ENCODE measurements around the gene PODN. TPM values are rescaled to one million over a fixed set of nuclear protein-coding genes. Genes with fewer than 3 reads are reported as not detected.

PODN gene
- polyA plus RNA-seq, 1 donor from 2014 or later: not detected

GRCh38 chr1:53066488-53066887, 4.5 kb downstream of the PODN start:
- H3K4me1 Mint-ChIP-seq: no peaks in the 10 kb centered on the region
- H3K36me3 Mint-ChIP-seq: no peaks in the 10 kb centered on the region
- no peak overlapping the region for H3K27ac Mint-ChIP-seq
- H3K27me3 Mint-ChIP-seq: peaks cover 23% of the 10 kb centered on the region
- no peak overlapping the region for H3K4me3 Mint-ChIP-seq
- no peaks in the 10 kb centered on the region for H3K9me3 Mint-ChIP-seq

GRCh38 chr1:53066891-53067738, 5.1 kb downstream of the PODN start:
- Mint-ChIP-seq H3K4me3 (no peak overlapping the region), H3K27ac (no peak overlapping the region), H3K27me3 (peaks cover 21% of the 10 kb centered on the region), H3K4me1 (no peaks in the 10 kb centered on the region), H3K36me3 (no peaks in the 10 kb centered on the region), H3K9me3 (no peaks in the 10 kb centered on the region)

GRCh38 chr1:53067886-53068285, 5.9 kb downstream of the PODN start:
- H3K27me3 Mint-ChIP-seq: peaks cover 16% of the 10 kb centered on the region
- no peaks in the 10 kb centered on the region for H3K36me3 Mint-ChIP-seq
- no peak overlapping the region for H3K27ac Mint-ChIP-seq
- no peak overlapping the region for H3K4me3 Mint-ChIP-seq
- no peaks in the 10 kb centered on the region for H3K4me1 Mint-ChIP-seq
- no peaks in the 10 kb centered on the region for H3K9me3 Mint-ChIP-seq

DNA sequence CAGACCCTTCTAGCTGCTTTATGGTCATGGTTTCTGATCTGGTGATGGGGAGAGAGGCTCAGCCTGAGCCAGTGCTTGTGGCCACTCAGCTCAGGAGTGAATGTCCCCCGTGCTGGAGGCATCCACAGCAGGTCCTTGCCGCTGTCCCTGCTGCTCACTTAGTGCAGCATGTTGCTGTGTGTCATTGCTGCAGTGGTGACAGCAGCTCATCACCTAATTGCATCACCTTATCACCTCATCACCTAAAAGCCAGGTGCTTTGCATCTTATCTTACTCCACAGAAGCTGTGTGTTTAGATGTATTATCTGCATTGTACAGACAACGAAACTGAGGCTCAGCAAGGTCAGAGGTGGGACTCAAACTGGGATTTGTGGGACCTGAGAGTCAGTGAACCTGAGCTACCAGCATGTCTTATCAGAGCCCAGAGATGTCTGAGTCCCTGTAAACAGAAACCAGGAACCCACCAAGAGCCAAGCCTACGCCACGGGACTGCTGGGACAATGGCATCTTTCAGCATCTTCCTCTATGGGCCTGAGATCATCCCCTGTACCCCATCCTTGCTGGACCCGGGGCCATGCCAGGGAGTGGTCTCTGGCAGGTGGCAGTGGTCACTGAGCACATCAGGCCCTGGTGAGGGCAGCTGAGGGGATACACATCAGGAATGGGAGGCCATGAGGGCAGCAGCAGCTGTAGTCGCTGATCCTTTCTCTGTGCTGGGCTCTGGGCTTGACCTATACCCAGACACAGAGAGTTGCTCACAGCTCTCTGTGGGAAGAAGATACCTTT, 6.5 kb downstream of the PODN start:
- no peaks in the 10 kb centered on the region for H3K9me3 Mint-ChIP-seq
- no peaks in the 10 kb centered on the region for H3K4me1 Mint-ChIP-seq
- H3K27ac Mint-ChIP-seq: no peak overlapping the region

DNA sequence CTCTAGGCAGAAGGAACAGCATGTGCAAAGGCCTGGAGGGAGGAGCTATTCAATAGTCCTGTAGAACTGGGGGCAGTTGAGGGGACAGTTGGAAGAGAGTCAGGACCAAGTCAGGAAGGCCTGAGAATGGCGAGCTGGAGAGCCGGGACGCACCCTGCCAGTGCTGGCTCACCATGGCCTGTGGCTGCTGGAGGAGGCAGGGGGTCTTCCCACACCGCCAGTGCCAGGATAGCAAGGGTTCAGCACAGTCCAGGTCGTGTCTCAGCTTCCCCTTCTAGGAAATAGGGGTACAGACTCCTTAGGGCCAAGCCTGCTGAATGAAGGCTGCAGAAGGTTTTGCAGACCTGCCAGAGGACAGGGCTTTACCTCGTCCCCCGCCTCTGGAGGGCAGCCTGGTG, 7.3 kb downstream of the PODN start:
- no peaks in the 10 kb centered on the region for H3K9me3 Mint-ChIP-seq
- no peaks in the 10 kb centered on the region for H3K36me3 Mint-ChIP-seq
- H3K4me3 Mint-ChIP-seq: no peak overlapping the region
- peaks cover 3% of the 10 kb centered on the region for H3K27me3 Mint-ChIP-seq
- no peaks in the 10 kb centered on the region for H3K4me1 Mint-ChIP-seq
- no peak overlapping the region for H3K27ac Mint-ChIP-seq

More for the DNA sequence above, 6.5 kb downstream of the PODN start:
- H3K4me3 Mint-ChIP-seq: no peak overlapping the region
- no peaks in the 10 kb centered on the region for H3K36me3 Mint-ChIP-seq
- peaks cover 10% of the 10 kb centered on the region for H3K27me3 Mint-ChIP-seq

- H3K4me1 Mint-ChIP-seq: no peaks in the 10 kb centered on the region
Observed at GRCh38 chr1:53069663-53070327, 7.8 kb downstream of the PODN start.

DNA sequence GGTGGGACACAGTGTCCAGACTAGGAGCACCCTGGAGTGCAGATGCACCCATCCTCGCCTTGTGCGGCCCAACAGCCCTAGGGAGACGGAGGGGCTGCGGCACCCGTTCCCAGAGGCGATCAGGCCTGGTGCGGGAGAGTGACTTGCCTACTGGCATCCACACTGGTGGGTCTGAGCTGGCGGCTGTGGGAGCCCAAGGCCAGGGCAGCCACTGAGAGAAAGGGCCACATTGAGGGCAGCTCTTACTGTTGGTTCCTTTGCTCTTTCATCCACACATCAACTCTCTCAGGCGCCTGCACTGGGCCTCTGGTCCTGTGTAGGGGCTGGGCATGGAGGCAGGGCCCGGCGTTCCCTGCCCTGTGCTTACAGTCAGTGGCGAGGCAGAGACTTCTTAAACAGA, 8.6 kb downstream of the PODN start:
- Mint-ChIP-seq H3K4me1 (no peaks in the 10 kb centered on the region), H3K36me3 (no peaks in the 10 kb centered on the region)

More at GRCh38 chr1:53069663-53070327, 7.8 kb downstream of the PODN start:
- Mint-ChIP-seq H3K36me3 (no peaks in the 10 kb centered on the region), H3K4me3 (no peak overlapping the region), H3K27me3 (peaks cover 2% of the 10 kb centered on the region), H3K27ac (no peak overlapping the region), H3K9me3 (no peaks in the 10 kb centered on the region)

GRCh38 chr1:53071167-53071865, 9.3 kb downstream of the PODN start:
- no peak overlapping the region for H3K4me3 Mint-ChIP-seq
- H3K27me3 Mint-ChIP-seq: peaks cover 6% of the 10 kb centered on the region
- H3K27ac Mint-ChIP-seq: no peak overlapping the region

More for the DNA sequence above, 8.6 kb downstream of the PODN start:
- Mint-ChIP-seq H3K4me3 (no peak overlapping the region), H3K9me3 (peaks cover 0 to 2% (median 0%) of the 10 kb centered on the region in 3 donors), H3K27ac (no peak overlapping the region), H3K27me3 (peaks cover 6% of the 10 kb centered on the region)

DNA sequence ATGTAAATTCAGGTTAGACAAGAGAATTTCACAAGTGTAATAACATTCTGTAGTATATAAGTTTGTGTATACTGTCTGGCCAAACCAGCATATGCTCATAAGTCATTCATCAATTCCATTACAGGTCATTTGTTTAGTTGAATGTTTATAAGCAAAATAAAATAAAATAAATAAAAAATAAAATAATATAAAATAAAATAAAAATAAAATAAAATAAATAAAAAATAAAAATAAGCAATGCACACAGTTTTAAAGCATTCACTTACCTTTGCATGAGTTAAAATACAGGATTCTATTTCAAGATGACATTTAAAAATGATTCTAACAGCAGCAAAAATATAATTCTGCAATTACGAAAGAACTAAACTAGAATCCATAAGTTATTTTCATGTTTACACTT, 9.9 kb downstream of the PODN start:
- H3K4me1 Mint-ChIP-seq: peaks cover 0 to 1% (median 0%) of the 10 kb centered on the region in 3 donors
- H3K36me3 Mint-ChIP-seq: no peaks in the 10 kb centered on the region
- H3K4me3 Mint-ChIP-seq: no peak overlapping the region
- peaks cover 6% of the 10 kb centered on the region for H3K27me3 Mint-ChIP-seq
- peaks cover 0 to 2% (median 0%) of the 10 kb centered on the region in 3 donors for H3K9me3 Mint-ChIP-seq
- no peak overlapping the region for H3K27ac Mint-ChIP-seq

More at GRCh38 chr1:53071167-53071865, 9.3 kb downstream of the PODN start:
- peaks cover 0 to under 1% (median 0%) of the 10 kb centered on the region in 3 donors for H3K4me1 Mint-ChIP-seq
- H3K9me3 Mint-ChIP-seq: peaks cover 0 to 2% (median 0%) of the 10 kb centered on the region in 3 donors
- H3K36me3 Mint-ChIP-seq: no peaks in the 10 kb centered on the region

- Mint-ChIP-seq H3K9me3 (peaks cover 0 to 2% (median 0%) of the 10 kb centered on the region in 3 donors), H3K36me3 (no peaks in the 10 kb centered on the region), H3K4me3 (no peak overlapping the region), H3K27ac (no peak overlapping the region), H3K4me1 (peaks cover 0 to 1% (median 0%) of the 10 kb centered on the region in 3 donors), H3K27me3 (peaks cover 4% of the 10 kb centered on the region)
Observed at GRCh38 chr1:53073287-53073686, 11.3 kb downstream of the PODN start.

GRCh38 chr1:53073868-53074311, 11.9 kb downstream of the PODN start:
- Mint-ChIP-seq H3K27ac (peak overlapping the region in 1 of 3 donors; percentile 16), H3K36me3 (no peaks in the 10 kb centered on the region), H3K4me3 (no peak overlapping the region), H3K27me3 (peaks cover 4% of the 10 kb centered on the region), H3K4me1 (peaks cover 0 to 1% (median 0%) of the 10 kb centered on the region in 3 donors), H3K9me3 (peaks cover 0 to 2% (median 0%) of the 10 kb centered on the region in 3 donors)

DNA sequence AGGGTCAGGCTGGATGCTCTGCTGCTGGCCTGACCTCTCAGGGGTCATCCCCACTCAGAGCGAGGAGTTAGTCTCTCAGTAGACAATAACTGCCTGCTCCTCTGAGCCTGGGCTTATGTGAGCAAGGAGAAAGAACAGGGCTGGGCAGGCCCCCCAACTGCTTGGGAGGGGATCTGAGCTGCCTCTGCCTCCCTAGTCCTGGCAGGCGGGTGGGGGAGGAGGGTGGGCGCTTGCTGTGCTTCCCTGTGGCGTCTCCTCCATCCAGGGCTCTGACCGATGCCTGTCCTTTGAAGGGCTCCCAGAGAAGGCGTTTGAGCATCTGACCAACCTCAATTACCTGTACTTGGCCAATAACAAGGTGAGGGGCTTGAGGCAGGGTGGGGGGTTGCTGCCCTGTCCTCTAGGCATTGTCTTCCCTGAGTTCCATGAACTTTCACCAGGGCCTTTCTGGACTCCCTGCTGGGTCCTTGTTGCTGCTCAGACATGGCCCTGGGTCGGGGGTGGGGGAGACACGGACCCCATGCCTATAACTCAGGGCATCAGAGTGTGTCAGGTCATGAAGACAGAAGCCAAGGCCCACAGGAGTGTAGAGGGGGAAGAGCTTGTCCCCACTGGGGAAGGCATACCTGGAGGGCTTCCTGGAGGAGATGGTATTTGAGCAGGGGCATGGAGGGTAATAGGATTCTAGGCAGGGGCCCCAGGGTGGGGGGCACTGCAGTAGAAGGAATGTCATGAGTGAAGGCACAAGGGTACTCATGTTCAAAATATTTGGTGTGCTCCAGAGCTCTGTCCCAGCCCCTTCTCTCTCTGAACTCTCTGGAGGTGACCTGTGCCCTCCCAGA, 12.5 kb downstream of the PODN start:
- no peak overlapping the region for H3K27ac Mint-ChIP-seq
- H3K9me3 Mint-ChIP-seq: peaks cover 0 to 2% (median 0%) of the 10 kb centered on the region in 3 donors
- no peaks in the 10 kb centered on the region for H3K36me3 Mint-ChIP-seq
- H3K27me3 Mint-ChIP-seq: peaks cover 4% of the 10 kb centered on the region
- H3K4me3 Mint-ChIP-seq: no peak overlapping the region
- H3K4me1 Mint-ChIP-seq: peaks cover 0 to 1% (median 0%) of the 10 kb centered on the region in 3 donors

DNA sequence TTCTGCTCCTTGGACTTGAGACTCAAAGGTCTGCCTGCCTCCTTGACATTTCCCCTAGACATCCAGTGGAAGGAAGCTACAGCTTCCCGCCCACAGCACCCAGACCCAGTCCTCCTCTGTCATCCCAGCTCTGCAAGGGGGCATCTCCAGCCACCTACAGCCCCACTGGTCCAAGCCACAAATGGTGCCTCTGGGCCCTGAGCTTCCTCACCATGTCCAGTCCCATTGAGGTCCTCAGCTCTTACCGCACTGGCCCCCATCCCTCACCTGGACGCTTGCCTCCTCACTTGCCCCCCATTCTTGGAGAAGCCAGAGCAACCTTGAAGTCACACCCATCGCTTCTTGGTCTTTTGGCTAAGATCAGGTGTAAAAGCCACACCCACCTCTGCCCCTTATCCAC, 13.2 kb downstream of the PODN start:
- no peak overlapping the region for H3K4me3 Mint-ChIP-seq
- H3K9me3 Mint-ChIP-seq: peaks cover 0 to 2% (median 0%) of the 10 kb centered on the region in 3 donors
- H3K36me3 Mint-ChIP-seq: no peaks in the 10 kb centered on the region
- H3K27ac Mint-ChIP-seq: no peak overlapping the region
- peaks cover 4% of the 10 kb centered on the region for H3K27me3 Mint-ChIP-seq
- peaks cover 0 to 1% (median 0%) of the 10 kb centered on the region in 3 donors for H3K4me1 Mint-ChIP-seq

Data from IgD-negative memory B cell (primary cell).